ENCODE data around the gene SZRD1. TPM values are rescaled to one million over a fixed set of nuclear protein-coding genes. Genes with fewer than 3 reads are reported as not detected.

Gene SZRD1
- total and polyA plus RNA-seq, 4 donors, result 14.2 to 44.3 (median 25.0) TPM

DNA sequence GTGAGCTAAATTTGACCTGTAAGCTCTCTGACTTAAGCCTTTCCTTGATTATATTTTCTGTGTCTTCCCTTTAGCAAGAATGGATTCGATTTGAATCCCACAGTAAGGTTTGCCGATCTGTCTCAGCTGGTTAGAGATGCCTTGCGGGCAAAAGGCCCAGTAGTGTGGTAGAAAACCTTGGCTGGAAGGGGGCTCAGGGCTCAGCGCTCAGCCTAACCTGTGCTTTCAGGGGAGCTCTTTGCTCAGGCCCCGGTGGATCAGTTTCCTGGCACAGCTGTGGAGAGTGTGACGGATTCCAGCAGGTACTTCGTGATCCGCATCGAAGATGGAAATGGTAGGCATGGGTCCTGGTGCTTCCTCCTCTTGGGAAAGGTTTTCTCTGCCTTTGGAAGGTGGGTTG is 80.6 kb downstream of the SZRD1 start:
- TF ChIP-seq FOXA1 (IDR thresholded peaks at IDR 0.05) (no peak), HNF4A (conservative IDR thresholded peaks at IDR 0.05) (no peak), HNF4G (IDR thresholded peaks at IDR 0.05) (no peak), EGR1 (IDR thresholded peaks at IDR 0.05; ENCODE audit: low read depth in 2 of 2) (no peak), SP1 (IDR thresholded peaks at IDR 0.05) (no peak), TAF1 (conservative IDR thresholded peaks at IDR 0.05) (no peak), YY1 (IDR thresholded peaks at IDR 0.05) (no peak), RAD21 (IDR thresholded peaks at IDR 0.05) (no peak), GABPA (IDR thresholded peaks at IDR 0.05 in 1 of 2, conservative IDR thresholded peaks at IDR 0.05 in 1 of 2) (no peak), JUND (IDR thresholded peaks at IDR 0.05) (no peak), FOXA2 (IDR thresholded peaks at IDR 0.05) (no peak), RXRA (IDR thresholded peaks at IDR 0.05) (no peak)
- TF ChIP-seq, protein P1, sequence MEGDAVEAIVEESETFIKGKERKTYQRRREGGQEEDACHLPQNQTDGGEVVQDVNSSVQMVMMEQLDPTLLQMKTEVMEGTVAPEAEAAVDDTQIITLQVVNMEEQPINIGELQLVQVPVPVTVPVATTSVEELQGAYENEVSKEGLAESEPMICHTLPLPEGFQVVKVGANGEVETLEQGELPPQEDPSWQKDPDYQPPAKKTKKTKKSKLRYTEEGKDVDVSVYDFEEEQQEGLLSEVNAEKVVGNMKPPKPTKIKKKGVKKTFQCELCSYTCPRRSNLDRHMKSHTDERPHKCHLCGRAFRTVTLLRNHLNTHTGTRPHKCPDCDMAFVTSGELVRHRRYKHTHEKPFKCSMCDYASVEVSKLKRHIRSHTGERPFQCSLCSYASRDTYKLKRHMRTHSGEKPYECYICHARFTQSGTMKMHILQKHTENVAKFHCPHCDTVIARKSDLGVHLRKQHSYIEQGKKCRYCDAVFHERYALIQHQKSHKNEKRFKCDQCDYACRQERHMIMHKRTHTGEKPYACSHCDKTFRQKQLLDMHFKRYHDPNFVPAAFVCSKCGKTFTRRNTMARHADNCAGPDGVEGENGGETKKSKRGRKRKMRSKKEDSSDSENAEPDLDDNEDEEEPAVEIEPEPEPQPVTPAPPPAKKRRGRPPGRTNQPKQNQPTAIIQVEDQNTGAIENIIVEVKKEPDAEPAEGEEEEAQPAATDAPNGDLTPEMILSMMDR (IDR thresholded peaks at IDR 0.05; ENCODE audit: low read depth, low read length, missing input control), result no peak
- TF ChIP-seq, protein P2, sequence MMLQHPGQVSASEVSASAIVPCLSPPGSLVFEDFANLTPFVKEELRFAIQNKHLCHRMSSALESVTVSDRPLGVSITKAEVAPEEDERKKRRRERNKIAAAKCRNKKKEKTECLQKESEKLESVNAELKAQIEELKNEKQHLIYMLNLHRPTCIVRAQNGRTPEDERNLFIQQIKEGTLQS (IDR thresholded peaks at IDR 0.05), result no peak
- TF ChIP-seq, protein P3, sequence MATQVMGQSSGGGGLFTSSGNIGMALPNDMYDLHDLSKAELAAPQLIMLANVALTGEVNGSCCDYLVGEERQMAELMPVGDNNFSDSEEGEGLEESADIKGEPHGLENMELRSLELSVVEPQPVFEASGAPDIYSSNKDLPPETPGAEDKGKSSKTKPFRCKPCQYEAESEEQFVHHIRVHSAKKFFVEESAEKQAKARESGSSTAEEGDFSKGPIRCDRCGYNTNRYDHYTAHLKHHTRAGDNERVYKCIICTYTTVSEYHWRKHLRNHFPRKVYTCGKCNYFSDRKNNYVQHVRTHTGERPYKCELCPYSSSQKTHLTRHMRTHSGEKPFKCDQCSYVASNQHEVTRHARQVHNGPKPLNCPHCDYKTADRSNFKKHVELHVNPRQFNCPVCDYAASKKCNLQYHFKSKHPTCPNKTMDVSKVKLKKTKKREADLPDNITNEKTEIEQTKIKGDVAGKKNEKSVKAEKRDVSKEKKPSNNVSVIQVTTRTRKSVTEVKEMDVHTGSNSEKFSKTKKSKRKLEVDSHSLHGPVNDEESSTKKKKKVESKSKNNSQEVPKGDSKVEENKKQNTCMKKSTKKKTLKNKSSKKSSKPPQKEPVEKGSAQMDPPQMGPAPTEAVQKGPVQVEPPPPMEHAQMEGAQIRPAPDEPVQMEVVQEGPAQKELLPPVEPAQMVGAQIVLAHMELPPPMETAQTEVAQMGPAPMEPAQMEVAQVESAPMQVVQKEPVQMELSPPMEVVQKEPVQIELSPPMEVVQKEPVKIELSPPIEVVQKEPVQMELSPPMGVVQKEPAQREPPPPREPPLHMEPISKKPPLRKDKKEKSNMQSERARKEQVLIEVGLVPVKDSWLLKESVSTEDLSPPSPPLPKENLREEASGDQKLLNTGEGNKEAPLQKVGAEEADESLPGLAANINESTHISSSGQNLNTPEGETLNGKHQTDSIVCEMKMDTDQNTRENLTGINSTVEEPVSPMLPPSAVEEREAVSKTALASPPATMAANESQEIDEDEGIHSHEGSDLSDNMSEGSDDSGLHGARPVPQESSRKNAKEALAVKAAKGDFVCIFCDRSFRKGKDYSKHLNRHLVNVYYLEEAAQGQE (IDR thresholded peaks at IDR 0.05), result no peak
- TF ChIP-seq, protein P4, sequence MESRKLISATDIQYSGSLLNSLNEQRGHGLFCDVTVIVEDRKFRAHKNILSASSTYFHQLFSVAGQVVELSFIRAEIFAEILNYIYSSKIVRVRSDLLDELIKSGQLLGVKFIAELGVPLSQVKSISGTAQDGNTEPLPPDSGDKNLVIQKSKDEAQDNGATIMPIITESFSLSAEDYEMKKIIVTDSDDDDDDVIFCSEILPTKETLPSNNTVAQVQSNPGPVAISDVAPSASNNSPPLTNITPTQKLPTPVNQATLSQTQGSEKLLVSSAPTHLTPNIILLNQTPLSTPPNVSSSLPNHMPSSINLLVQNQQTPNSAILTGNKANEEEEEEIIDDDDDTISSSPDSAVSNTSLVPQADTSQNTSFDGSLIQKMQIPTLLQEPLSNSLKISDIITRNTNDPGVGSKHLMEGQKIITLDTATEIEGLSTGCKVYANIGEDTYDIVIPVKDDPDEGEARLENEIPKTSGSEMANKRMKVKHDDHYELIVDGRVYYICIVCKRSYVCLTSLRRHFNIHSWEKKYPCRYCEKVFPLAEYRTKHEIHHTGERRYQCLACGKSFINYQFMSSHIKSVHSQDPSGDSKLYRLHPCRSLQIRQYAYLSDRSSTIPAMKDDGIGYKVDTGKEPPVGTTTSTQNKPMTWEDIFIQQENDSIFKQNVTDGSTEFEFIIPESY (IDR thresholded peaks at IDR 0.05), result no peak
- WGBS, result 98% methylated on average over 9 of the region's 9 CpGs
- Histone ChIP-seq H3K27me3 (ENCODE audit: control insufficient read depth in 4 of 4, insufficient read depth in 4 of 4, low read length in 3 of 4) (no peaks in the 10 kb centered on the region), H3K4me3 (ENCODE audit: low read depth in 1 of 3, low read length in 3 of 3) (no peak overlapping the region), H3K4me1 (ENCODE audit: control insufficient read depth in 4 of 4, insufficient read depth in 4 of 4, low read length in 3 of 4) (peaks cover 0 to 16% (median 4%) of the 10 kb centered on the region in 4 donors), H3K27ac (ENCODE audit: low read depth in 1 of 2, low read length in 2 of 2) (no peak overlapping the region), H3K9ac (ENCODE audit: low read depth in 1 of 2, low read length in 2 of 2) (no peak overlapping the region), H3K36me3 (ENCODE audit: control insufficient read depth in 4 of 4, insufficient read depth in 3 of 4, low read depth in 1 of 4, low read length in 3 of 4) (peaks cover 15 to 56% (median 38%) of the 10 kb centered on the region in 4 donors), H3K9me3 (ENCODE audit: control insufficient read depth in 4 of 4, low read length in 3 of 4) (no peaks in the 10 kb centered on the region)
- DNase-seq (ENCODE audit: low spot score), result no peak

Other genes with a start within 250 kb of the SZRD1 start
- gene EPHA2, start 211.2 kb upstream of the SZRD1 start, total RNA-seq, result 10 to 100 TPM in 1 of 2 donors, 1 to 10 TPM in 1; 5.8 to 11.1 TPM
- 1 to 10 TPM; 2.9 to 7.9 TPM for gene EPHA2, start 211.2 kb upstream of the SZRD1 start, polyA plus RNA-seq
- gene ARHGEF19, start 154.6 kb upstream of the SZRD1 start, total RNA-seq, result 1 to 10 TPM in 1 of 2 donors, under 1 TPM in 1; 0.79 to 3.0 TPM
- gene ARHGEF19, start 154.6 kb upstream of the SZRD1 start, polyA plus RNA-seq, result 1 to 10 TPM; 1.9 to 3.2 TPM
- 1 to 10 TPM; 2.5 to 2.7 TPM for gene CPLANE2, start 130.1 kb upstream of the SZRD1 start, total RNA-seq
- 1 to 10 TPM in 1 of 2 donors, under 1 TPM in 1; 0.96 to 2.4 TPM for gene CPLANE2, start 130.1 kb upstream of the SZRD1 start, polyA plus RNA-seq
- gene FBXO42, start 14.8 kb upstream of the SZRD1 start, total RNA-seq, result 1 to 10 TPM; 6.3 to 9.4 TPM
- 1 to 10 TPM; 5.9 to 6.7 TPM for gene FBXO42, start 14.8 kb upstream of the SZRD1 start, polyA plus RNA-seq
- under 1 TPM in 1 of 2 donors, not detected in 1; 0.42 TPM for gene SPATA21, start 70.2 kb downstream of the SZRD1 start, total RNA-seq
- gene SPATA21, start 70.2 kb downstream of the SZRD1 start, polyA plus RNA-seq, result under 1 TPM in 1 of 2 donors, not detected in 1; 0.08 TPM
- 10 to 100 TPM; 27.4 to 41.8 TPM for gene NECAP2, start 73.5 kb downstream of the SZRD1 start, total RNA-seq
- gene NECAP2, start 73.5 kb downstream of the SZRD1 start, polyA plus RNA-seq, result 10 to 100 TPM; 21.8 to 25.0 TPM
- under 1 TPM; under 0.01 TPM for gene RNU1-1, start 147.0 kb downstream of the SZRD1 start, total RNA-seq
- gene RNU1-1, start 147.0 kb downstream of the SZRD1 start, polyA plus RNA-seq, result 10 to 100 TPM in 1 of 2 donors, not detected in 1; 16.7 TPM
- 10 to 100 TPM in 1 of 2 donors, 1 to 10 TPM in 1; 9.7 to 16.4 TPM for gene NBPF1, start 246.3 kb downstream of the SZRD1 start, total RNA-seq
- gene NBPF1, start 246.3 kb downstream of the SZRD1 start, polyA plus RNA-seq, result 10 to 100 TPM in 1 of 2 donors, 1 to 10 TPM in 1; 8.0 to 11.9 TPM

All from liver (tissue), 9 donors.